AG09309 (cell line): ENCODE results near the gene KCNS3.
"Not testable (repeated sequence)": the region's sequence is repeated elsewhere in the genome, so short reads cannot be mapped to it uniquely, and the experiment has no call there.

Experiments
- DNase-seq: peaks from one replicate; pipeline ENCODE4 v3.0.0-alpha.2; 2010; ENCODE audit warnings: low read depth
- H3K4me3 ChIP-seq: 2 replicates; pipeline ENCODE4 v1.5.1; 2011; ENCODE audit warnings: mild to moderate bottlenecking, low read depth, low read length, moderate library complexity; ENCODE audit not compliant: control insufficient read depth
- TF ChIP-seq, protein P1 (sequence below): IDR thresholded peaks from 2 replicates; pipeline ENCODE4 v1.5.1; 2011; ENCODE audit warnings: mild to moderate bottlenecking, low read depth, low read length, inconsistent platforms; ENCODE audit not compliant: insufficient read depth, control insufficient read depth; ENCODE audit errors: missing control alignments

KCNS3 gene

DNA sequence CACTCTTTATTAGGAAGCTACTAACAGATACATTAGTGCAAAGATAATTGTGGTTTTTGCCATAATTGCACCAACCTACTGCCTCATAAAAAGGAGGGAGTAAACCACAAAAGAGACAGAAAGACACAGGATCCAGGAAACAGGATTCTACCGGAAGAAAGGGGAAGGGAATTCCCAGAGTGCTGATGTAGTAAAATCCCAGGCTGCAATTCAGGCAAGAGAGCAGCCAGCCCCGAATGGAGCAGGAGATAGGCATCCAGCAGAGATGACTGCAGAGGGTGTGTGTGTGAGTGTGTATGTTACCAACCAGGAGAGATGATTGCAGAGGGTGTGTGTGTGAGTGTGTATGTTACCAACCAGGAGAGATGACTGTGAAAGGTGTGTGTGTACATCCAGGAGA lies 84.4 kb downstream of the KCNS3 start:
- no peak overlapping the region for H3K4me3 ChIP-seq
- DNase-seq, result no peak
- TF ChIP-seq, protein P1, sequence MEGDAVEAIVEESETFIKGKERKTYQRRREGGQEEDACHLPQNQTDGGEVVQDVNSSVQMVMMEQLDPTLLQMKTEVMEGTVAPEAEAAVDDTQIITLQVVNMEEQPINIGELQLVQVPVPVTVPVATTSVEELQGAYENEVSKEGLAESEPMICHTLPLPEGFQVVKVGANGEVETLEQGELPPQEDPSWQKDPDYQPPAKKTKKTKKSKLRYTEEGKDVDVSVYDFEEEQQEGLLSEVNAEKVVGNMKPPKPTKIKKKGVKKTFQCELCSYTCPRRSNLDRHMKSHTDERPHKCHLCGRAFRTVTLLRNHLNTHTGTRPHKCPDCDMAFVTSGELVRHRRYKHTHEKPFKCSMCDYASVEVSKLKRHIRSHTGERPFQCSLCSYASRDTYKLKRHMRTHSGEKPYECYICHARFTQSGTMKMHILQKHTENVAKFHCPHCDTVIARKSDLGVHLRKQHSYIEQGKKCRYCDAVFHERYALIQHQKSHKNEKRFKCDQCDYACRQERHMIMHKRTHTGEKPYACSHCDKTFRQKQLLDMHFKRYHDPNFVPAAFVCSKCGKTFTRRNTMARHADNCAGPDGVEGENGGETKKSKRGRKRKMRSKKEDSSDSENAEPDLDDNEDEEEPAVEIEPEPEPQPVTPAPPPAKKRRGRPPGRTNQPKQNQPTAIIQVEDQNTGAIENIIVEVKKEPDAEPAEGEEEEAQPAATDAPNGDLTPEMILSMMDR, result no peak

DNA sequence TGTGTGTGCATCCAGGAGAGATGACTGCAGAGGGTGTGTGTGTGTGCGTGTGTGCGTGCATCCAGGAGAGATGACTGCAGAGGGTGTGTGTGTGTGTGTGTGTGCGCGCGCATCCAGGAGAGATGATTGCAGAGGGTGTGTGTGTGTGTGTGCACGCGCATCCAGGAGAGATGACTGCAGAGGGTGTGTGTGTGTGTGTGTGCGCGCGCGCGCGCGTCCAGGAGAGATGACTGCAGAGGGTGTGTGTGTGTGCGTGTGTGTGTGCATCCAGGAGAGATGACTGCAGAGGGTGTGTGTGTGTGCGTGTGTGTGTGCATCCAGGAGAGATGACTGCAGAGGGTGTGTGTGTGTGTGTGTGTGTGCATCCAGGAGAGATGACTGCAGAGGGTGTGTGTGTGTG lies 85.1 kb downstream of the KCNS3 start:
- H3K4me3 ChIP-seq, DNase-seq: not testable (repeated sequence)

DNA sequence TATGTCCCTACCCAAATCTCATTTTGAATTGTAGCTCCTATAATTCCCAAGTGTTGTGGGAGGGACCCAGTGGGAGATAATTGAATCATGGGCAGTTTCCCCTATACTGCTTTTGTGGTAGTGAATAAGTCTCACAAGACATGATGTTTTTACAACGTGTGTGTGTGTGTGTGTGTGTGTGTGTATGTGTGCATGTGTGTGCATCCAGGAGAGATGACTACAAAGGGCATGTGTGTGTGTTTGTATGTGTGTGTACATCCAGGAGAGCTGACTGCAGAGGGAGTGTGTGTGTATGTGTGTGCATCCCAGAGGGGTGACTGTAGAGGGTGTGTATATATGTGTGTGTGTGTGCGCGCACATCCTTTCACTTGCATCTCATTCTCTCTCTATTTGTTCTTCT lies 86.7 kb downstream of the KCNS3 start:
- TF ChIP-seq, protein P1, result no peak
- no peak overlapping the region for H3K4me3 ChIP-seq
- no peak for DNase-seq

GRCh38 chr2:17966798-17967197 lies 88.3 kb downstream of the KCNS3 start:
- no peak overlapping the region for H3K4me3 ChIP-seq
- no peak for DNase-seq

DNA sequence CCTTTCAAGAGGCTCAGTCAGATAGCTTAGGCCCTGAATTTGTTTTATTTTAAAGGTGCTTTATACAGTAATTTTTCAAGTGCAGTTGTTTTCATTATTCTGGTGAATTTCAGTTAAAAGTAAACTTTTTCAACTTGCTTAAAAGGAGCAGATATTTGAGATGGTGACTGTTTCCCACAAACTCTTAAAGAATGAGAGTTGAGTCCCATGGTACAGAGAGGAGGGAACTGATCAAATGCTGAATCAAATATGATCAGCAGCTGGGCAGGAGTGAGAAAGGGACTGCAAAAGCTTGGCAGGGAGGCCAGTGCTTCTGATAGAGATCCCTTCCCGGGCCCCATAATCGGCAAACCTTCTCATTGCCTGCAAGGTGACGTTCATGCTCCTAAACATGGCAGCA lies 91.2 kb downstream of the KCNS3 start:
- DNase-seq, result no peak
- TF ChIP-seq, protein P1, result no peak
- no peak overlapping the region for H3K4me3 ChIP-seq

More at GRCh38 chr2:17966798-17967197, 88.3 kb downstream of the KCNS3 start:
- TF ChIP-seq, protein P1, result no peak

GRCh38 chr2:17971531-17972125 lies 93.2 kb downstream of the KCNS3 start:
- TF ChIP-seq, protein P1, result no peak
- H3K4me3 ChIP-seq, result no peak overlapping the region
- no peak for DNase-seq

- TF ChIP-seq, protein P1, result no peak
- no peak for DNase-seq
- H3K4me3 ChIP-seq, result no peak overlapping the region
These were observed 94.5 kb downstream of the KCNS3 start for GRCh38 chr2:17972991-17973390.
